NCI-H2227 (cell line): Measurements from ENCODE around the gene RASSF7.
"Not testable (repeated sequence)": the region's sequence is repeated elsewhere in the genome, so short reads cannot be mapped to it uniquely, and the experiment has no call there.

Experiments used
- DNase-seq: peaks from one replicate; lab custom pipeline; 2025; ENCODE audit not compliant: unreplicated experiment; lab: John Stamatoyannopoulos, UW

The RASSF7 gene, protein sequence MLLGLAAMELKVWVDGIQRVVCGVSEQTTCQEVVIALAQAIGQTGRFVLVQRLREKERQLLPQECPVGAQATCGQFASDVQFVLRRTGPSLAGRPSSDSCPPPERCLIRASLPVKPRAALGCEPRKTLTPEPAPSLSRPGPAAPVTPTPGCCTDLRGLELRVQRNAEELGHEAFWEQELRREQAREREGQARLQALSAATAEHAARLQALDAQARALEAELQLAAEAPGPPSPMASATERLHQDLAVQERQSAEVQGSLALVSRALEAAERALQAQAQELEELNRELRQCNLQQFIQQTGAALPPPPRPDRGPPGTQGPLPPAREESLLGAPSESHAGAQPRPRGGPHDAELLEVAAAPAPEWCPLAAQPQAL

DNA sequence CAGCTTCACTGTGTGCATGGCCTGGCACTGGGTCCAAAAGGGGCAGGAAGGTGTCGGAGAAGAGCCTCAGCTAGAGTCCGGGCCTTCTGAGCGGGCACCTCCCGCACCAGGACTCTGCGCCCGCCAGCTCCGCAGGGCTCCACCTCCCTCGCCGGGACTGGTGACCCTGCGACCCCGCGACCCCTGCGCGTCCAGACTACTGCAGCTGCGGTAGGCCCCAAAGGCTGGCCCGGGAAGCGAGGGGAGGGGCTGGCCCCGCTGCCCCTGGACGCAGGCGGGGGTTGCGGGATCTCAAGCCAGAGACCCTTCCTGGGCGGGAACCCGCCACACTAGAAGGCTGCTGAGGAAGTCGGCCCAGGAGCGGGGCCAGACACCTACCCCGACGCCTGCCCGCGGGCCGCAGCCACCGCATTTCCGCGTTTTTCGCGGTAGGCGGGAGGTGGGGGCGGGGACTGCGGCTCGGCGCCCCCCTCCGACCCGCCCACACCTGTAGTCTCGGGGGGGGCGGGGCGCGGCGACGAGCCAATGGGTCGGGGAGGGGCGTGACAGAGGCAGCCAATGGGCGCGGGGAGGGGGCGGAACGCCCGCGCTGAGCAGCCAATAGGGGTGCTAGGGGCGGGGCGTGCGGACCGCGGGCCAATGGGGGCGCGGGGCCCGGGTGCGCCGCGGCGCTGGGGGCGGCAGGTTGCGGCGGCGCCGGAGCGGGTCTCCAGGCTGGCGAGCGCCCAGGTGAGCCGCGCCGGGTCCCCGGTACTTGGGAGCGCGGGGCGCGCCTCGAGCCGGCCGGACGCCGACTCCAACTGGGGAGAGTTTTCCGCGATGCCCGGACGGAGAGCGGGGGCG, at the start of gene RASSF7, which contains the start of gene LMNTD2:
Gene RASSF7, plus strand, starts transcription at position 666 of the 843 bp plus-strand sequence. CDS start 799 bp downstream, outside the sequence.
Gene LMNTD2, minus strand, starts transcription at position 434 of the 843 bp plus-strand sequence. Its CDS starts 22 bp downstream, at position 412.
- DNase-seq = peak; percentile 98

DNA sequence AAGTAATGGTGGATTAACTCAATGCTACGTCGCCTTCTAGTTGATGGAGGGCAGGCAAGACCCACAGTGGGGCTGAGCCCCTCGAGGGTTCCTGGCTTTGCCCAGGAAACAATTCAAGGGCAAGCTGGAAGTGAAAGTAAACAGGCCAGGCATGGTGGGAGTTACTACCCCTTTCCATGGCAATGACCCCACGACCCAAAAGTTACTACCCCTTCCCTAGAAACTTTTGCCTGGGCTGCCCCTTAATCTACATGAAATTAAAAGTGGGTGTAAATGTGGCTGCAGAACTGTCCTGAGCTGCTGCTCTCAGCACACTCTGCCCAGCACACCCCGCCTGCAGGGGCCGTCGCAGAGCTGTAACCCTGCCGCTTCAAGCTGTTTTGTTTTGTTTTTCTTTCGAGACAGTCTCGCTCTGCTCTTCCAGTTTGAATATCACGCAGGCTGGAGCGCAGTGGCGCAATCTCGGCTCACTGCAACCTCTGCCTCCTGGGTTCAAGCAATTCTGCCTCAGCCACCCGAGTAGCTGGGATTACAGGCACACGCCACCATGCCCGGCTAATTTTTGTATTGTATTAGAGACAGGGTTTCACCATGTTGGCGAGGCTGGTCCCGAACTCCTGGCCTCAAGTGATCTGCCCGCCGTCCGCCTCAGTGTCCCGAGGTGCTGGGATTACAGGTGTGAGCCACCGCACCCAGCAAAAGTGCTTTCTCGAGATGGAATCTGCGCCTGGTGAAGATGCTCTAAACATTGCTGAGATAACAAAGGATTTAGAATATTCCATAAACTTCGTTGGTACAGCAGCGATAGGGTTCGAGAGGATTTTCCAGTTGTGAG, 47.8 kb upstream of the RASSF7 start:
- DNase-seq = no peak

DNA sequence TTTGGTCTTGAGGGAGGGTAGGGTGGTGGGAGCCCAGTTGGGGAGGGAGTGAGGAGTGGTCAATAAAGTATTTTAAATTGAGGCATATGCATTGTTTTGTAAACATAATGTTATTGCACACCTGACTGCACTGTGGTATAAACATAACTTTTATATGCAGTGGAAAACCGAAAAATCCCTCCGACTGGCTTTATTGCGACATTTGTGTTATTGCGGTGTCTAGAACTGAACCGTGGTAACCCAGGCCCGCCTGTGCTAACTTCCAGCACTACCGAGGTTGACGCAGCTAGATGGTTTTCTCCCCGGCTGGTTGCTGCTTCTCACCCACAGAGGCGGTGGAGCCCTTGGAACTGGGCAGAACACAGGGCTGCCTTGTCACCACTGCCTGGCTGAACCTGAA, 46.2 kb upstream of the RASSF7 start:
- no peak for DNase-seq

DNA sequence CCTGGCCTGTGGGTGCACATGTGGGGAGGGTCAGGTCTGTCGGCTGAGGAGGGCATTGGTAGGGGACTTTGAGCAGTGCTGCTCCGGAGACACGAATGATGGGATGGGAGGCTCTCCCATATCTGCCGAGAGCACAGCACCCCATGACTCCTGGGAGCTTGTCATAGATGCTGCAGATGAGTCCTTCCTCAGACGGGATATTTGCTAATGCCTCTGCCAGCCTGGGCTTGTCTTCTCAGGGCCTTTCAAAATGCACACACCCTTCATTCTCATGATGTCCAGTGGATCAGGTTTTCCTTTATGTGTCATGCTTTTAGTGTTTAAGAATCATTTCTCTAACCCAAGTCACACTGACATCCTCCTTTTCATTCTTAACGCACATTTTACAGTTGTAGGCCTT, 45.6 kb upstream of the RASSF7 start:
- DNase-seq = no peak

DNA sequence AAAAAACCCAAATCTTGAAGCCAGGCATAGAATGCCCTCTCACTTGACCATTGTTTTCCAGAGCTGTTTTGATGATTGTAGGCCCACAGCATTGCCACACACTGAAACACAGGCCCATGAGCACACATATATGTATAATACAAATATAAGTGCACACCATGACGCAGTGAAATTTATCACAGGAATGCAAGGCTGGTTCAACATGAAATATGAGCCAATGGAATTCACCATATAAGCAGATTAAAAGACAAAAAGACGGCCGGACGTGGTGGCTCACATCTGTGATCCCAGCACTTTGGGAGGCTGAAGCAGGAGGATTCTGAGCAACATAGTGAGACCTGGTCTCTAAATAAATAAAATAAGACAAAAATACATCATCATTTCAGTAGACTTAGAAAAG, 44.4 kb upstream of the RASSF7 start:
- DNase-seq = no peak

DNA sequence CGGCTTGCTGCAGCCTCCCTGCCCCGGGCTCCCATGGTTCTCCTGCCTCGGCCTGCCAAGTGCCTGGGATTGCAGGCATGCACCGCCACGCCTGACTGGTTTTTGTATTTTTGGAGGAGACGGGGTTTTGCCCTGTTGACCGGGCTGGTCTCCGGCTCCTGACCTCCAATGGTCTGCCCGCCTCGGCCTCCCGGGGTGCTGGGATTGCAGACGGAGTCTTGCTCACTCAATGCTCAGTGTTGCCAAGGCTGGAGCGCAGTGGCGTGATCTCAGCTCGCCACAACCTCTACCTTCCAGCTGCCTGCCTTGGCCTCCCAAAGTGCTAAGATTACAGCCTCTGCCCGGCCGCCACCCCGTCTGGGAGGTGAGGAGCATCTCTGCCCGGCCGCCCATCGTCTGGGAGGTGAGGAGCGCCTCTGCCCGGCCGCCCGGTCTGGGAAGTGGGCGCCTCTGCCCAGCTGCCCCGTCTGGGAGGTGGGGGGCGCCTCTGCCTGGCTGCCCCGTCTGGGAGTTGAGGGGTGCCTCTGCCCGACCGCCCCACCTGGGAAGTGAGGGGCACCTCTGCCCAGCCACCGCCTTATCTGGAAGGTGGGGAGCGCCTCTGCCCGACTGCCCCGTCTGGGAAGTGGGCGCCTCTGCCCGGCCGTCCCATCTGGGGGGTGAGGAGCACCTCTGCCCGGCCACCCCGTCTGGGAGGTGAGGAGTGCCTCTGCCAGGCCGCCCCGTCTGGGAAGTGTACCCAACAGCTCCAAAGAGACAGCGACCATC, 43.7 kb upstream of the RASSF7 start:
- DNase-seq = not testable (repeated sequence)

DNA sequence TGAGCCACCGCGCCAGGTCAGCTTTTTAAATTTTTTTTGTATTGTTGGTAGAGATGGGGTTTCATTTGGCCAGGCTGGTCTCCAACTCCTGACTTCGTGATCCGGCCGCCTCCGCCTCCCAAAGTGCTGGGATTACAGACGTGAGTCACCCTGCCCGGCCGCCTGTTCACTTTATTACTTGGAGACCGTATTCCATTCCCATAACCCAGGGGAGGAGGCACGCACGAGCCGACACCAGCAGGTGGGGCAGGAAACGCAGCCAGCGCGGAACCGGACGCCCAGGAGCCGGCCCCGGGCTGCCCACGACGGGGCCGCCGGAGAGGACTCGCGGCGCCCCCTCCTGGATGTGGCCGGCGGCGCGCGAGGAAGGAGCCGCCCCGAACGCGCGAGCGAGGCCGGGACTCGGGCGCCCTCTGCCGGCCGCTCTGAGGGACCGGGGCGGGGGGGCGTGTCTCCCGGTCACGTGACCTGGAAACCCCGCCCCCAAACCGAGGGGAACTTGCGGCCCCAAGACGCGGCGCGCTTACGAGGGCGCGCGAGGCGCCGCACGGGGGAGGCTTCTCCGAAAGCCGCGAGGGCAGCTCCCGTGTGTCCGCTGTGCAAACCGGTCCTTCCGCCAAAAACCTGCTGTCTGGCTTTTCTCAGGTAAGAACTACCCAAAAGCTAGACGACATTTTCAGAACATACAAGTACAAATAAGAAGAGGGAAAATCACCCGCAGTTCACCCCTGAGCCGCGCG, 42.1 kb upstream of the RASSF7 start:
- no peak for DNase-seq

DNA sequence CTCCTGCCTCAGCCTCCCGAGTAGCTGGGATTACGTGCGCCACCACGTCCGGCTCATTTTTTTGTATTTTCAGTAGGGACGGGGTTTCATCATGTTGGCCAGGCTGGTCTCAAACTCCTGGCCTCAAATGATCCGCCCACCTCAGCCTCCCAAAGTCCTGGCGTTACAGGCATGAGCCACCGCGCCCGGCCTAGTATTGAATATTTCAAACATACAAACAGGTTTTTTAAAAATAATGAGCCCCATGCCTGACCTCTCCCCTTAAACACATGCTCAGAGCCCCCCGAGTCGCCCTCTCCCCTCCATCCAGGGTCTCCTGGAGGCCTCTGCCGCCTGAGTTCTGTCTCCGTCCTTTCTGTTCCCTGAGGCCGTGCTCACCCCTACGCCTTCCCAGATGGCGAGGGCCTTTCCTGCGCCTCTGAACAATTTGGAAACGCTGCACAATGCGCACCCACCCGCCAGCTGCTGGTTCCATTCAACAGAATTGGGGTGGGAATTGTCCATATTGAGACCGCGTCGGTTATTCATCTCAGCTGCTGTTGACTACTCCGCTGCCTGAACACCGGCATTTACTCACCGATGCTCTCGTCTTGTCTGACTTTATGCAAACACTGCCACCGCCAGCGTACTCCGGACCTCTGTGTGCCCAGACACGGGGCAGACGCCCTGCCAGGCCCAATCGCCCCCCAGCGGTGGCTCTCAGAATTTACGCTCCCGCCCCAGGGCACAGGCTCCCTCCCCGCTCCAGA, 40.2 kb upstream of the RASSF7 start:
- DNase-seq = no peak

DNA sequence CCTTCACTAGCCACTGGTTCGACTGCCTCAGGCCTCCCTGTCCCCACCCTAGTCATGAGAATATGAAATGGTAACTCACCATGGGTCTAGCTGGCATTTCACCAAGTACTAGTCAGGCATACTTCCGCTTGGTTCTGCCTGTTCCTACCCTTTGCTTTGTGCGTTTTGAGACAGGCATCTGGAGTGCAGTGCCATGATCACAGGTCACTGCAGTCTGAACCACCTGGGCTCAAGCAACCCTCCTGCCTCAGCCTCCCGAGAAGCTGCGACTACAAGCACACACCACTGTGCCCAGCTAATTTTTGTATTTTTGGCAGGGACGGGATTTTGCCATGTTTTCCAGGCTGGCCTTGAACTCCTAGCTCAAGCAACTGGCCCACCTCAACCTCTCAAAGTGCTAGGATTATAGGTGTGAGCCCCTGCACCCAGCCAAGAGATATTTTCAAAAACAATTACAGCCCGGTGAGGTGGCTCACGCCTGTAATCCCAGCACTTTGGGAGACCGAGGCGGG, 39.5 kb upstream of the RASSF7 start:
- DNase-seq = no peak

DNA sequence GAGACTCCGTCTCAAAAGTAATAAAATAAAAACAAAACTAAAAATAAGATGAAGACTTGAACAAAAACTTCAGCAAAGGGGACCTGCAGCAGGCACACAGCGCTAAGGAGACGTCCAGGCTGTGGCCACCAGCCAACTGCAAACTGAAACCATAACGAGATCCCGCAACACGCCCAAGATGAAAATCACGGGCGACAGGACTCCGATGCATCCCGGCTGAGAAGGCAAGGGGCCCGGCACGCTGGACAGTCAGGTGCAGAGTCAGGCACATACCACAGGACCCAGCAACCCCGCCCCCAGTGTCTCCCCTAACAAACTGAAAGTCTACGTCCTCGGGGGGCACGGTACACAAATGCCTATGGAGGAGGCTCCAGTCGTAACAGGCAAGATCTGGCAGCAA, 34.6 kb upstream of the RASSF7 start:
- DNase-seq = no peak

DNA sequence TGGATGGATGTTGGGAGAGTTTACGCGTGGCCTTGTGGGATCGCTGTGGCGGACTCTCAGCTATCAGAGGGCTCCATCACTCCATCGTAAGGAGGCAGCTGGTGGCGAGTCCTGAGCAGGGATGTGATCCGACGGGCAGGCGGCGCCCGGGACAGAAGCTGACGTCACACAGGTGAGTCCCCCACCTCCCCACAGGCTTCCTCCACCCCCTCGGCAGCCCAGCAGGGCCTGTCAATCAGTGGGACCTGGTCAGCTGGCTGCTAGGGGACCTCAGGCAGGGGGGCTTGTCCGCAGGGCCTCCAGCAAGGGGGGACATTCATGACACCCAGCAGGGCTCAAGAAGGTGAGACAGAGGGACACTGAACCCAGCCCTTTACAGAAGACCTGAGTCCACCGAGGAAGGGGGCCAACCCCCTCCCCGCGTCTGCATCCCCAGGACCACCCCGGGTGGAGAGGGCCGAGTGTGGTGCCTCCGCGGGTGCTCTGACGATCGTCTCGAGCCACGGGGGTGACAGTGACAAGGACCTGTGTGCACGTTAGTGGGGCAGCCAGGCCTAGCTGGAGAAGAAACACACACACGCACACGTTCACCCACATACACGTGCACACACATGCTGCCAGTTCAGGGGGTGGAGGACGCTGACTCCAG, 32.5 kb upstream of the RASSF7 start:
- DNase-seq = no peak

DNA sequence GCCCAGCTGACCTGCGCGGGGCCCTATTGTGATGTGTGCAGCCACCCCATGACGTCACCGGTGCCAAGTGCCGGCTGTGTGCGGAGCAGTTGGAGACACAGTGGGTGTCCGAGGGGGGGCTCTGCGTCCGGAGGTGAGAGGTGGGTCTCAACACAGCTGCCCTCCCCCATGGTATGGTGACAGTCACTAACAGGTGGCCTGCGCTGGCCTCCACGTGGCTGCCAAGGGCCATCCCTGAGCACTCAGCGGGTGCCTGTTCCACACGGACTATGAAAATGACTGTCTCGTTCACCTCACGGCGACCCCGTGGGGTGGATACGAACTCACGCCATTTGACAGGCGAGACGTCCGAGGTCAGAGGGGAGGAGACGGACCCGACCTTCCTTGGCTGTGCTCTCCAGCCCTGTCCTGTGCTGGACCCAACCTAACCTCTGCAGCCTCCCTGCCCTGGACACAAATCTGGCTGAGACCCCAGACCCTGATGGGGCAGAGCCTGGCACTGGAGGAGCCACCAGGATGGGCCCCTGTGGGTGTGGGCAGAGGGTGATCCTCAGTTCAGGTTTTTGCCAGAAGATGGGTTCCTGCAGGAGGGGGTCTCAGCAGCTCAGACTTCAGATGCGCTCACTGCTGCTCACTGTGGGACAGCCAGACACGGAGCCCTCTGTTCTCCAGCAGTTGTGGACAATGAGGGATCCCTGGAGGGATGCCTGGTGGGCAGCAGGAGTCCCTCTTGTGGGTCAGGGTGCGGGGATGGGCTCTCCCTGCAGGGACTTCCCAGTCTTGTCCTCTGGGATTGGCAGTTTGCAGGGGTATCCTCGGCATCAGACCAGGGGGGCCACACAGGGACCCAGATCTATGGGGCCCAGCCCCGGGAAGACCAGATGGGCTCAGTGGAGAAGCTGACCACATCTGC, 31.7 kb upstream of the RASSF7 start:
- no peak for DNase-seq

DNA sequence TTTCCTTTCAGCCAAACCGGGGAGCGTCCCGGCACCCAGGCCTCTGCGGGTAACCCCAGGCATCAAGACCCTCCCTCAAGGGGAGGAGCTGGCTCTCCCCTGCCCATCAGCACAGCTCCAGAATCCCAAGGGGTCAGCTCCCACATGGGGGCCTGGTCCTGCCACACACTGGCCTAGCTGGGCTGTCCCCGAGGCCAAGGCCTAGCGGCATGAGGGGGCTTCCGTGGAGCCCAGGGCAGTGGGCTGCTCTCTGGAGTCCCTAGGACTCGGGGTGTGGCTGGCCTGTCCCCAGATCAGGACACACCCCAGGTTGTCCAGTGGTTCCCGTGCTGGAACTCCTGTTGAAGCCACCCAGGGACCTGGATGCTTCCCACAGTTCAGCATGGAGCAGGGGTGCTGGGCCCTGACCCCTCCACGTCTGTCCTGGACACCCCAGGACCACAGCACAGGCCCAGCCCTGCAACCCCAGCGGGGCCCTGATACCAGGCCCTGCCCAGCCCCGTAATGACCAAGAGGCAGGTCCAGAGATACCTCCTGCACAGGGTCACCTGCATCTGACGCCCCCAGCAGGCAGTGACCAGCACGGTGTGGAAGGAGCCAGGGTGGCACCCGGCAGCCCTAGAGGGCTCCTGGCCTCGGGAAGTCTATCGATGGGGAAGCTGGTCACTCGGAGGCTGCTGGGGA, 30.9 kb upstream of the RASSF7 start:
- DNase-seq = no peak

DNA sequence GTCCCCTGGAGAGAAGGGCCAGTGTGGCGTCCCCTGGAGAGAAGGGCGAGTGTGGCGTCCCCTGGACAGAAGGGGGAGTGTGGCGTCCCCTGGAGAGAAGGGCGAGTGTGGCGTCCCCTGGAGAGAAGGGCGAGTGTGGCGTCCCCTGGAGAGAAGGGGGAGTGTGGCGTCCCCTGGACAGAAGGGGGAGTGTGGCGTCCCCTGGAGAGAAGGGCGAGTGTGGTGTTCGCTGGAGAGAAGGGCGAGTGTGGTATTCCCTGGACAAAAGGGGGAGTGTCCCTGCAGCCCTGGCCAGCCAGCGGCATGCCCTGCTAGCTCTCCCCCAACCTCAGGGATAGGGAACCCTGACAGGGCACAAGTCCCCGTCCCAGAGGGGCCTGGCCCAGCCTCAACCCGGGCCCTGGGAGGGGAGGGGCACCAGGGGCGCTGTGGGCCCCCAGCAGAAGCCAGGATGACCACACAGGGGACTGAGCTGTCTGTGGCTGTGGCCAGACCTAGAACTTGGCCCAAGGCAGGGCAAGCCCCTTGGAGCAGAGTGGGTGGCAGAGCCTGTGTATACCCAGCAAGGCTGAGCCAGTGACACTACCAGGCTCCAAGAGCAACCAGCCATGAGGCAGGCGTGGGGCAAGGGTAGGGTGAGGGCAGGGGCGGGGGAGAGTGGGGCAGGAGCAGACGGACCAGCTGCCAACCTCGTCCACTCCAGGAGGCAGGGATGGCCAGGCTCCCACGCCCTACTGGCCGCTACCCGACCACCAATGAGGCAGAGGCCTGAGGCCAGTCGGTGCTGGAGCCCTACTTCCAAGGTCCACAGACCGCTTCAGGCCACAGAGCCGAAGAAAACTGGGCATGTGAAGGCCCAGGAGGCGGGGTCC, 29.6 kb upstream of the RASSF7 start:
- DNase-seq = no peak

DNA sequence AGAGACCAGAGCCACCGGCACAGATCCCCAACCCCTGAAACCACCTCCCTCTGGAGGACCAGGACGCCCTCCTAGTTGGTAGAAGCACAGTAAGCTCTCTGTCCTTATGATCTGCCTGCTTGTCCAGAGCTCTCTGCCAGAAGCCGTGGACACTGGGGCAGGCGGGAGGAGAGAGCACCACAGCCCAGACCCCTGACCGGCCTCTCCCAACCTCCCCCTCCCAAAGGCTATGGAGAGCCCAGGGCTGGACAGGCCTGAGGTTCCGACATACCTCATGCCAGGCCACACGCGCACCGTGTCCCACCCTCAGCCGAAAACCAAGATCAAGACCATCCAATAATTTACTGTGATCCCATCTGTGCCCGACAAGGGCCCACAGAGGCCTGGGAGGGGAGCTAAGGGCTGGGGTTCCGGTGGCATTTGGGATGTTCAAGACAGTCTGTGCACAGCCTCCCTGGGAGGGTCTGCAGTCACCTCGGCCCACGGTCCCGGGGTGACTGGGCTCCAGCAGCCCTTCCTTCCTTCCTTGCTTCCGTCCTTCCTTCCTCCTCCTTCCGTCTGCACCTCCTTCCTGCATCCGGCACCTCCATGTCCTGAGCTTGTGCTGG, 28.7 kb upstream of the RASSF7 start:
- DNase-seq = no peak
